GM23338 (cell line): Measurements from ENCODE around the gene ELAC2. TPM values are rescaled to one million over a fixed set of nuclear protein-coding genes. Genes with fewer than 3 reads are reported as not detected.

Experiments used
- ATAC-seq: fragments of 200-7000 bp; cut with Tn5 transposase; 3 replicates; pipeline ENCODE4 v1.9.1; 2020
- DNase-seq: peaks from one replicate; pipeline ENCODE4 v3.0.0-alpha.2; 2015; ENCODE audit warnings: low spot score
- H2AFZ ChIP-seq: fragments of 200-600 bp; sonication (generic); 2 replicates; pipeline ENCODE4 v1.8.0; 2016; ENCODE audit warnings: antibody characterized with exemption, mild to moderate bottlenecking, moderate library complexity
- H3F3A ChIP-seq: fragments of 200-600 bp; sonication (generic); replicated peaks from 2 replicates; pipeline ENCODE4 v1.8.0; 2017; ENCODE audit warnings: antibody characterized with exemption, mixed run types, low read depth
- H3K27ac ChIP-seq: fragments of 200-600 bp; sonication (generic); 2 replicates; pipeline ENCODE4 v1.6.1; 2016; ENCODE audit warnings: low read depth
- H3K27me3 ChIP-seq: fragments of 200-600 bp; sonication (generic); 2 replicates; pipeline ENCODE4 v1.8.0; 2016; ENCODE audit warnings: mild to moderate bottlenecking, mixed run types, moderate library complexity; ENCODE audit not compliant: insufficient read depth
- H3K36me3 ChIP-seq: fragments of 200-600 bp; sonication (generic); 2 replicates; pipeline ENCODE4 v1.8.0; 2016; ENCODE audit warnings: mild to moderate bottlenecking; ENCODE audit not compliant: insufficient read depth
- H3K4me1 ChIP-seq: fragments of 200-600 bp; sonication (generic); 2 replicates; pipeline ENCODE4 v1.8.0; 2016; ENCODE audit warnings: mild to moderate bottlenecking, moderate library complexity; ENCODE audit not compliant: insufficient read depth
- H3K4me2 ChIP-seq: fragments of 200-600 bp; sonication (generic); 2 replicates; pipeline ENCODE4 v1.7.1; 2017; ENCODE audit warnings: mixed run types
- H3K4me3 ChIP-seq: fragments of 200-600 bp; sonication (generic); 2 replicates; pipeline ENCODE4 v1.6.1; 2016; ENCODE audit warnings: mixed run types
- H3K79me2 ChIP-seq: fragments of 200-600 bp; sonication (generic); replicated peaks from 2 replicates; pipeline ENCODE4 v1.8.0; 2017; ENCODE audit warnings: mild to moderate bottlenecking; ENCODE audit not compliant: insufficient read depth
- H3K9me2 ChIP-seq: fragments of 200-600 bp; sonication (generic); 2 replicates; pipeline ENCODE4 v1.8.0; 2017; ENCODE audit not compliant: insufficient read depth
- H4K20me1 ChIP-seq: fragments of 200-600 bp; sonication (generic); replicated peaks from 2 replicates; pipeline ENCODE4 v1.8.0; 2017; ENCODE audit warnings: mild to moderate bottlenecking; ENCODE audit not compliant: insufficient read depth
- H3K27ac Mint-ChIP-seq: 2 replicates; pipeline ENCODE4 v1.8.0; 2020; ENCODE audit warnings: inconsistent platforms, mild to moderate bottlenecking, moderate library complexity, mixed read lengths
- H3K27me3 Mint-ChIP-seq: 3 replicates; pipeline ENCODE4 v1.8.0; 2022; ENCODE audit warnings: low read depth, mild to moderate bottlenecking, moderate library complexity, mixed read lengths, inconsistent platforms; ENCODE audit not compliant: insufficient read depth, poor library complexity
- H3K36me3 Mint-ChIP-seq: 3 replicates; pipeline ENCODE4 v1.8.0; 2021; ENCODE audit warnings: low read depth, mild to moderate bottlenecking, inconsistent platforms, moderate library complexity, mixed read lengths
- H3K4me1 Mint-ChIP-seq: 3 replicates; pipeline ENCODE4 v1.8.0; 2020; ENCODE audit warnings: mild to moderate bottlenecking, inconsistent platforms, mixed read lengths
- H3K4me3 Mint-ChIP-seq: 3 replicates; pipeline ENCODE4 v1.8.0; 2021; ENCODE audit warnings: moderate library complexity, mild to moderate bottlenecking, inconsistent platforms, mixed read lengths
- H3K9me3 Mint-ChIP-seq: 3 replicates; pipeline ENCODE4 v1.8.0; 2020; ENCODE audit warnings: moderate library complexity, mild to moderate bottlenecking, inconsistent platforms, mixed read lengths
- CREB1 ChIP-seq: fragments of 250-450 bp; sonication (Bioruptor Pico); IDR thresholded peaks from 2 replicates; pipeline ENCODE4 v1.5.0; 2020; ENCODE audit warnings: low read depth, mild to moderate bottlenecking, moderate library complexity
- CTCF ChIP-seq, 2 experiments: fragments of 200-600 bp in 1 of 2; sonication (generic) in 1 of 2; conservative IDR thresholded peaks; 2 replicates each; pipeline versions ENCODE4 v1.5.1 to v1.6.1; 2016 to 2017; ENCODE audit warnings: antibody characterized with exemption in 2 of 2, low read depth in 2 of 2, mild to moderate bottlenecking in 2 of 2, moderate library complexity in 1 of 2
- EZH2 ChIP-seq: fragments of 200-600 bp; sonication (generic); IDR thresholded peaks from one replicate; pipeline ENCODE4 v1.8.0; 2017; ENCODE audit warnings: antibody characterized with exemption, mild to moderate bottlenecking, low read depth; ENCODE audit not compliant: unreplicated experiment
- JUNB ChIP-seq: IDR thresholded peaks from one replicate; pipeline ENCODE4 v1.6.1; 2016; ENCODE audit warnings: antibody characterized with exemption; ENCODE audit not compliant: unreplicated experiment
- NANOG ChIP-seq: IDR thresholded peaks from 2 replicates; pipeline ENCODE4 v1.6.1; 2016; ENCODE audit warnings: antibody characterized with exemption, borderline replicate concordance
- ZNF331 ChIP-seq: fragments of 250-450 bp; sonication (Bioruptor Pico); IDR thresholded peaks from 2 replicates; pipeline ENCODE4 v1.5.0; 2020; ENCODE audit warnings: low read depth, mild to moderate bottlenecking, moderate library complexity
- polyA plus RNA-seq: library from polyadenylated mRNA; unstranded; fragments of >200 nt; fragmentation: Nextera tagmentation; extraction: Ambion mirVana; gene quantifications from 2 replicates; pipeline ENCODE4 v1.2.1, GENCODE V29; 2016
- total RNA-seq: library from RNA; depleted of rRNA; stranded (reverse); fragments of >200 nt; shearing (Covaris generic); gene quantifications from 2 replicates; pipeline ENCODE4 v1.2.3, GENCODE V29; 2014
- TF ChIP-seq, protein P1 (sequence below): fragments of 250-450 bp; sonication (Bioruptor Pico); IDR thresholded peaks from 2 replicates; pipeline ENCODE4 v1.5.0; 2020; ENCODE audit warnings: mild to moderate bottlenecking, moderate library complexity

Gene ELAC2
- total and polyA plus RNA-seq, 2 experiments from 2014 or later = 49.9 to 203 TPM

DNA sequence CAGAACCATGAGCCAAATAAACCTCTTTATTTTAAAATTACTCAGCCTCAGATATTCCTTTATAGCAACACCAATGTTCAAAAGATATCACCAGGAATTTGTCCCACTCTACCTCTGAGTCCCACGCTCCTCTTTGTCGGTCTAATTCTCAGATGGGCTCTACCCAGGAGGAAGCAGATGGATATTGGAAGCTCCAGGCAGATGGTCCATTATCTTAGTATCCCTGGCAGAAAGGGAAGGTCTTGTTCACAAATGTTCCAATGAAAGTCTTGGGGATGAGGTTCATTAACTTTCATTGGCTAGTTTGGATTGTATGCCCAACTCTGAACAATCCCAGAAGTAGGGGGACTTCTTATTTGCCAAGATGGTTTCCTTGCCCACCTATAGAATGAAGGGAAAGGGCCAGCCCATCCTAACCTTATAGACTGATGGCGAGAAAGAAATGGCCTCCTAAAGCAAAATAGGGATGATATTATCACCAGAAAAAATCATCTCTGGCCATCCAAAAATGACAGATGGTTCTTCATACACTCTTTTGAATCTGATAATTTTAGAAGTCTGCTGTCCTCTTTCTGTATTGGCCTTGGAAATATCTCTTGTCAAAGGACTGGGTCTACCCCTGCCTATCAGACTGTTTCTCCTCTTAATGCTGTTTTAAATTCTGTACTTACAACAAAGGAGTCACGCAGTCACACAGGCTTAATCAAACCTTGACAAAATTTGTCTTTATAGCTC is 21.3 kb upstream of the ELAC2 start (continued):
- TF ChIP-seq, protein P1, sequence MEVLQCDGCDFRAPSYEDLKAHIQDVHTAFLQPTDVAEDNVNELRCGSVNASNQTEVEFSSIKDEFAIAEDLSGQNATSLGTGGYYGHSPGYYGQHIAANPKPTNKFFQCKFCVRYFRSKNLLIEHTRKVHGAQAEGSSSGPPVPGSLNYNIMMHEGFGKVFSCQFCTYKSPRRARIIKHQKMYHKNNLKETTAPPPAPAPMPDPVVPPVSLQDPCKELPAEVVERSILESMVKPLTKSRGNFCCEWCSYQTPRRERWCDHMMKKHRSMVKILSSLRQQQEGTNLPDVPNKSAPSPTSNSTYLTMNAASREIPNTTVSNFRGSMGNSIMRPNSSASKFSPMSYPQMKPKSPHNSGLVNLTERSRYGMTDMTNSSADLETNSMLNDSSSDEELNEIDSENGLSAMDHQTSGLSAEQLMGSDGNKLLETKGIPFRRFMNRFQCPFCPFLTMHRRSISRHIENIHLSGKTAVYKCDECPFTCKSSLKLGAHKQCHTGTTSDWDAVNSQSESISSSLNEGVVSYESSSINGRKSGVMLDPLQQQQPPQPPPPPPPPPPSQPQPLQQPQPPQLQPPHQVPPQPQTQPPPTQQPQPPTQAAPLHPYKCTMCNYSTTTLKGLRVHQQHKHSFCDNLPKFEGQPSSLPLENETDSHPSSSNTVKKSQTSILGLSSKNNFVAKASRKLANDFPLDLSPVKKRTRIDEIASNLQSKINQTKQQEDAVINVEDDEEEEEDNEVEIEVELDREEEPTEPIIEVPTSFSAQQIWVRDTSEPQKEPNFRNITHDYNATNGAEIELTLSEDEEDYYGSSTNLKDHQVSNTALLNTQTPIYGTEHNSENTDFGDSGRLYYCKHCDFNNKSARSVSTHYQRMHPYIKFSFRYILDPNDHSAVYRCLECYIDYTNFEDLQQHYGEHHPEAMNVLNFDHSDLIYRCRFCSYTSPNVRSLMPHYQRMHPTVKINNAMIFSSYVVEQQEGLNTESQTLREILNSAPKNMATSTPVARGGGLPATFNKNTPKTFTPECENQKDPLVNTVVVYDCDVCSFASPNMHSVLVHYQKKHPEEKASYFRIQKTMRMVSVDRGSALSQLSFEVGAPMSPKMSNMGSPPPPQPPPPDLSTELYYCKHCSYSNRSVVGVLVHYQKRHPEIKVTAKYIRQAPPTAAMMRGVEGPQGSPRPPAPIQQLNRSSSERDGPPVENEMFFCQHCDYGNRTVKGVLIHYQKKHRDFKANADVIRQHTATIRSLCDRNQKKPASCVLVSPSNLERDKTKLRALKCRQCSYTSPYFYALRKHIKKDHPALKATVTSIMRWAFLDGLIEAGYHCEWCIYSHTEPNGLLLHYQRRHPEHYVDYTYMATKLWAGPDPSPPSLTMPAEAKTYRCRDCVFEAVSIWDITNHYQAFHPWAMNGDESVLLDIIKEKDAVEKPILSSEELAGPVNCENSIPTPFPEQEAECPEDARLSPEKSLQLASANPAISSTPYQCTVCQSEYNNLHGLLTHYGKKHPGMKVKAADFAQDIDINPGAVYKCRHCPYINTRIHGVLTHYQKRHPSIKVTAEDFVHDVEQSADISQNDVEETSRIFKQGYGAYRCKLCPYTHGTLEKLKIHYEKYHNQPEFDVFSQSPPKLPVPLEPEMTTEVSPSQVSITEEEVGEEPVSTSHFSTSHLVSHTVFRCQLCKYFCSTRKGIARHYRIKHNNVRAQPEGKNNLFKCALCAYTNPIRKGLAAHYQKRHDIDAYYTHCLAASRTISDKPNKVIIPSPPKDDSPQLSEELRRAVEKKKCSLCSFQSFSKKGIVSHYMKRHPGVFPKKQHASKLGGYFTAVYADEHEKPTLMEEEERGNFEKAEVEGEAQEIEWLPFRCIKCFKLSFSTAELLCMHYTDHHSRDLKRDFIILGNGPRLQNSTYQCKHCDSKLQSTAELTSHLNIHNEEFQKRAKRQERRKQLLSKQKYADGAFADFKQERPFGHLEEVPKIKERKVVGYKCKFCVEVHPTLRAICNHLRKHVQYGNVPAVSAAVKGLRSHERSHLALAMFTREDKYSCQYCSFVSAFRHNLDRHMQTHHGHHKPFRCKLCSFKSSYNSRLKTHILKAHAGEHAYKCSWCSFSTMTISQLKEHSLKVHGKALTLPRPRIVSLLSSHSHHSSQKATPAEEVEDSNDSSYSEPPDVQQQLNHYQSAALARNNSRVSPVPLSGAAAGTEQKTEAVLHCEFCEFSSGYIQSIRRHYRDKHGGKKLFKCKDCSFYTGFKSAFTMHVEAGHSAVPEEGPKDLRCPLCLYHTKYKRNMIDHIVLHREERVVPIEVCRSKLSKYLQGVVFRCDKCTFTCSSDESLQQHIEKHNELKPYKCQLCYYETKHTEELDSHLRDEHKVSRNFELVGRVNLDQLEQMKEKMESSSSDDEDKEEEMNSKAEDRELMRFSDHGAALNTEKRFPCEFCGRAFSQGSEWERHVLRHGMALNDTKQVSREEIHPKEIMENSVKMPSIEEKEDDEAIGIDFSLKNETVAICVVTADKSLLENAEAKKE (CRISPR knock-in tag) = no peak
- no peak for TF ChIP-seq EZH2
- TF ChIP-seq CREB1 (CRISPR knock-in tag) = no peak
- TF ChIP-seq CTCF (conservative IDR thresholded peaks at IDR 0.05; ENCODE audit: low read depth in 2 of 2) = no peak
- no peak for TF ChIP-seq JUNB
- TF ChIP-seq ZNF331 = no peak

GRCh38 chr17:13036751-13037150 is 18.9 kb upstream of the ELAC2 start:
- Histone ChIP-seq H3K4me1 (peaks cover 7% of the 10 kb centered on the region), H3K4me3 (no peak overlapping the region), H3F3A (no peaks in the 10 kb centered on the region), H2AFZ (no peak overlapping the region), H3K27ac (no peak overlapping the region), H3K79me2 (no peaks in the 10 kb centered on the region), H3K4me2 (no peak overlapping the region), H3K9me2 (peaks cover 7% of the 10 kb centered on the region; the same call in 1 of the 2 replicates), H3K27me3 (no peaks in the 10 kb centered on the region), H4K20me1 (no peaks in the 10 kb centered on the region), H3K36me3 (no peaks in the 10 kb centered on the region)
- no peak overlapping the region for H3K4me3 Mint-ChIP-seq
- H3K4me1 Mint-ChIP-seq = peaks cover 10% of the 10 kb centered on the region
- H3K9me3 Mint-ChIP-seq = peaks cover 16% of the 10 kb centered on the region
- no peak for DNase-seq
- peaks cover 5% of the 10 kb centered on the region for H3K27me3 Mint-ChIP-seq
- H3K27ac Mint-ChIP-seq = no peak overlapping the region
- H3K36me3 Mint-ChIP-seq = peaks cover 4% of the 10 kb centered on the region; the same call in 1 of the 3 replicates
- ATAC-seq = no peak
- TF ChIP-seq JUNB (no peak), ZNF331 (no peak), NANOG (no peak)
- TF ChIP-seq, protein P1 (CRISPR knock-in tag) = no peak
